ENCODE measurements around the gene RAB18.

GRCh38 chr10:27547482-27547881, 43.4 kb downstream of the RAB18 start:
- no peak for TF ChIP-seq CTCF (IDR thresholded peaks at IDR 0.05; ENCODE audit: insufficient read depth, low read depth, low read length)
- TF ChIP-seq EZH2 (IDR thresholded peaks at IDR 0.05; ENCODE audit: insufficient read depth, low read length): no peak

All from astrocyte (in vitro differentiated cells and primary cell).